NB4 (cell line): ENCODE data around the gene PKP1.

ENCODE experiments used
- MAX ChIP-seq: IDR thresholded peaks from 2 replicates; pipeline ENCODE4 v1.6.1; 2011; ENCODE audit warnings: low read depth, low read length
- POLR2A ChIP-seq: IDR thresholded peaks from 2 replicates; pipeline ENCODE4 v1.6.1; 2011; ENCODE audit warnings: mild to moderate bottlenecking; ENCODE audit not compliant: insufficient read length; ENCODE audit errors: extremely low read depth
- TF ChIP-seq, protein P1 (sequence below): IDR thresholded peaks from one replicate; pipeline ENCODE4 v1.5.1; 2012; ENCODE audit warnings: low read depth, low read length

DNA sequence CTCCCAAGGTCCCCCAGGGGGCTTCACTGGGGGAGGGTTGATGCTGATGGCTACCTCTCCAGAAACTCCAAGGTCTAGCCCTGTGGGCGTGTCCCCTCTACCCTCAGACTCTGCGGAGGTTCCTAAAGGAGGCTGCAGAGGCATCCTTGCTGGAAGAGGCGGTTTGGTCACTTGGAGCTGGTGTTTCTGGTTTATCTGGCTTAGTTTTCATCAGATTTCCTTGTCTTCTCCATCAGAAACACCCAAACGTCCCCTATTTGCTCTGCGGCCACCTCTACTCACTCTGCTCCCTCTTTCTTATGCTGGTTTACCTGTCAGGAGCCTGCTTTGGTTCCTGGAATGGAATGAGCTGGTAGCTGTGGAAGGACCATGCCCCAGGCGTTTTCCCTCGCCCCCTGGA lies 2.5 kb downstream of the PKP1 start:
- TF ChIP-seq, protein P1, sequence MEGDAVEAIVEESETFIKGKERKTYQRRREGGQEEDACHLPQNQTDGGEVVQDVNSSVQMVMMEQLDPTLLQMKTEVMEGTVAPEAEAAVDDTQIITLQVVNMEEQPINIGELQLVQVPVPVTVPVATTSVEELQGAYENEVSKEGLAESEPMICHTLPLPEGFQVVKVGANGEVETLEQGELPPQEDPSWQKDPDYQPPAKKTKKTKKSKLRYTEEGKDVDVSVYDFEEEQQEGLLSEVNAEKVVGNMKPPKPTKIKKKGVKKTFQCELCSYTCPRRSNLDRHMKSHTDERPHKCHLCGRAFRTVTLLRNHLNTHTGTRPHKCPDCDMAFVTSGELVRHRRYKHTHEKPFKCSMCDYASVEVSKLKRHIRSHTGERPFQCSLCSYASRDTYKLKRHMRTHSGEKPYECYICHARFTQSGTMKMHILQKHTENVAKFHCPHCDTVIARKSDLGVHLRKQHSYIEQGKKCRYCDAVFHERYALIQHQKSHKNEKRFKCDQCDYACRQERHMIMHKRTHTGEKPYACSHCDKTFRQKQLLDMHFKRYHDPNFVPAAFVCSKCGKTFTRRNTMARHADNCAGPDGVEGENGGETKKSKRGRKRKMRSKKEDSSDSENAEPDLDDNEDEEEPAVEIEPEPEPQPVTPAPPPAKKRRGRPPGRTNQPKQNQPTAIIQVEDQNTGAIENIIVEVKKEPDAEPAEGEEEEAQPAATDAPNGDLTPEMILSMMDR: no peak
- TF ChIP-seq MAX (no peak), POLR2A (no peak)
